T47D (cell line): ENCODE measurements around the gene DLG2.

ENCODE experiments used
- DNase-seq, 2 experiments: peaks; one replicate each; pipeline versions ENCODE4 v3.0.0 to v3.0.0-alpha.2; 2011 to 2012; ENCODE audit warnings: low read depth in 1 of 2, low spot score in 1 of 2
- JUND ChIP-seq: IDR thresholded peaks from 2 replicates; pipeline ENCODE4 v1.6.1; 2012; ENCODE audit warnings: low read depth
- in situ Hi-C: cut with HindIII; loops from 2 replicates; pipeline ENCODE4 v1.10.0; 2016; ENCODE audit warnings: low sequenced_read_pairs, low pct_unique_long_range_greater_than_20kb

DLG2 gene

GRCh38 chr11:84775503-84775902, 851.6 kb downstream of the DLG2 start:
- DNase-seq, result no peak
- in situ Hi-C loops, result no loop called here
- no peak for TF ChIP-seq JUND

- TF ChIP-seq JUND, result no peak
- in situ Hi-C loops, result no loop called here
- no peak for DNase-seq
Measured at GRCh38 chr11:84763931-84764330, 863.2 kb downstream of the DLG2 start.

GRCh38 chr11:84757711-84758110, 869.4 kb downstream of the DLG2 start:
- in situ Hi-C loops, result no loop called here
- no peak for TF ChIP-seq JUND
- no peak for DNase-seq

- DNase-seq, result no peak
- TF ChIP-seq JUND, result no peak
- in situ Hi-C loops, result no loop called here
Measured at GRCh38 chr11:84751371-84751770, 875.8 kb downstream of the DLG2 start.

- in situ Hi-C loops, result no loop called here
- no peak for TF ChIP-seq JUND
- no peak for DNase-seq
Measured at GRCh38 chr11:84747871-84748270, 879.3 kb downstream of the DLG2 start.

GRCh38 chr11:84740050-84740449, 887.1 kb downstream of the DLG2 start:
- TF ChIP-seq JUND, result no peak
- in situ Hi-C loops, result no loop called here
- no peak for DNase-seq

GRCh38 chr11:84724256-84724655, 902.9 kb downstream of the DLG2 start:
- TF ChIP-seq JUND, result no peak
- in situ Hi-C loops, result no loop called here
- DNase-seq, result no peak

- peak in 1 of 2 experiments; percentile 51 for DNase-seq
- no peak for TF ChIP-seq JUND
- in situ Hi-C loops, result no loop called here
Measured at GRCh38 chr11:84722583-84723108, 904.5 kb downstream of the DLG2 start.

- DNase-seq, result no peak
- no peak for TF ChIP-seq JUND
- in situ Hi-C loops, result no loop called here
Measured at GRCh38 chr11:84721561-84721961, 905.6 kb downstream of the DLG2 start.

GRCh38 chr11:84720706-84721402, 906.3 kb downstream of the DLG2 start:
- DNase-seq, result peak in 1 of 2 experiments; percentile 45
- in situ Hi-C loops, result no loop called here
- TF ChIP-seq JUND, result no peak

GRCh38 chr11:84719935-84720577, 907.1 kb downstream of the DLG2 start:
- in situ Hi-C loops, result no loop called here
- no peak for TF ChIP-seq JUND
- DNase-seq, result no peak

GRCh38 chr11:84714316-84714780, 912.8 kb downstream of the DLG2 start:
- peak; percentile 57 to 92 for DNase-seq
- in situ Hi-C loops, result no loop called here
- no peak for TF ChIP-seq JUND

GRCh38 chr11:84691830-84692229, 935.3 kb downstream of the DLG2 start:
- in situ Hi-C loops, result no loop called here
- TF ChIP-seq JUND, result no peak
- peak in 1 of 2 experiments; percentile 53 for DNase-seq
